GM19463 (cell line): ENCODE data around the gene IL17REL.
A peak's percentile ranks its signal among the peaks of the same experiment; 100 is the strongest.

ENCODE experiments used
- ATAC-seq: cut with Tn5 transposase; IDR thresholded peaks from one replicate; pipeline ENCODE4 v1.9.1; 2021; ENCODE audit warnings: mild to moderate bottlenecking, moderate library complexity; ENCODE audit not compliant: unreplicated experiment

Gene IL17REL

DNA sequence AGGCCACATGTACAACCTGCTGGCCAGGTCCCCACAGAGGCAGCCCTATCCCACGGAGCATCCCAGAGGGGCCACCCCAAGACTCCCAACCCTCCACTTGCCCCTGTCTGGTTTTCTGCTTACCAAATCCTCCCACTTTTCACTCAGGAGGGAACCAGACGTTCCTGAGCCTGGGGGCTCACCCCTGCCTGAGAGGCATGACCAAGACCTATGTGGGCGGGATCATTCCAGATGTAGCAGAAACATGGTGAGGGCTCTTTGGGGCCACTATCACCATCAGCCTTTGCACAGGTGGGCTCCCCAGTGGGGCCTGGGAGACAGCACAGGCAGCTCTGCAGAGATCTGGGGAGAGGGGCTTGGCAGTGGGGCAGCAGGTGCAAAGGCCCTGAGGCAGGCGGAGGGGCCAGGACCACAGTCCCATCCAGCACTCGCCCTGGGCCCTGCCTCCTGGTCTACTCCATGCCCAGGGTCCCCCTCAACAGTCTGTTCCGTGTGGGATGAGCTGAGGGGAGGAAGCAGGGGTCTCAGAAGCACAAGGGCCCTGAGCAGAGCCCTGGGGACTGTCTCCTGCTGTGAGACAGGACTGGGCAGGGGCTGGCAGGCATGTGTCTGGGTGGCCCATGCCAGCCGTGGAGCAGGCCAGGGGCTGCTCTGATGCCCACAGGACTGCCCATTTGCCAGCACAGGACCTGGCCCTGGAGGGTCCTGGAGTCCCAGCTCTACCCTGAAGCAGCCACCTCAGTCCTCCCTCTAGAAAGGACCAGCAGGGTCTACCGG, 42.6 kb downstream of the IL17REL start:
- ATAC-seq, result no peak

DNA sequence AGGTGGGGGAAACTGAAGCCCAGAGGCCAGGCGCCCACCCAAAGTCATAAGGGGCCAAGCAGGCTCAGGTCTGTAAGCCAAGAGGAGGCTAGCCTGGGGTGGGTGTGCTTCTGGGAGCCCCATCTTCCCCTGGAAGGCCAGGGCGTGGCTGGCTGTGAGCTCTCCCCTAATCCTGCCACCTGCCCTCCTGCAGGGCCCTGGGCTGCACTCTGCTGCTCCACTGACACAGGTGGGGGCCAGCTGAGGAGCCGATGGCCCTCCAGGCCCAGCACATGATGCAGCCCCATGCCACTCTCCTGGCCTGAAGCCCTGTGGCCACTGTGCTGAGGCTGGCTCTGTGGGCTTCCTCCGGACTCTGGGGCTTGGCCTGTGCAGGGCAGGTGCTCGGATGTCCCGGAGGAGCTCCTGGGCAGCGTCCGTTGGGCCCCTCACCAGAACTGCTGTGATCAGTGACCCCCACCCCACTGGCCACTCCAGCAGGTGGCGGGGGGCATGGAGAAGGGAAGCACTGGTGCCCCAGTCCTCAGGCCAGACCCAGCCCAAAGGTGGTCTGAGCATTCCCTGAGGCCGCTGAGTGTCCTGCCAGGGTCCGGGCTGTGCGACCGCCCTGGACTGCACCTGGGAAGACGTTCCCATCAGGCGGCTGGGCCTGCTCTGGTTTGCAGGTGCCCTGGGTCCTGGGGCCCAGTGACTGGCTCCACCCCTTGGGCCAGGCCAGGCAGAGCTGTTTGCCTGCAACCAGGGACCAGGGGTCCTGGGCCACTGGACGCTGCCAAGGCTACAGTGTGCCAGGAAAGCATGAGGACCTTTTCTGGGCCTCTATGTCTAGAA, 43.5 kb downstream of the IL17REL start:
- no peak for ATAC-seq

DNA sequence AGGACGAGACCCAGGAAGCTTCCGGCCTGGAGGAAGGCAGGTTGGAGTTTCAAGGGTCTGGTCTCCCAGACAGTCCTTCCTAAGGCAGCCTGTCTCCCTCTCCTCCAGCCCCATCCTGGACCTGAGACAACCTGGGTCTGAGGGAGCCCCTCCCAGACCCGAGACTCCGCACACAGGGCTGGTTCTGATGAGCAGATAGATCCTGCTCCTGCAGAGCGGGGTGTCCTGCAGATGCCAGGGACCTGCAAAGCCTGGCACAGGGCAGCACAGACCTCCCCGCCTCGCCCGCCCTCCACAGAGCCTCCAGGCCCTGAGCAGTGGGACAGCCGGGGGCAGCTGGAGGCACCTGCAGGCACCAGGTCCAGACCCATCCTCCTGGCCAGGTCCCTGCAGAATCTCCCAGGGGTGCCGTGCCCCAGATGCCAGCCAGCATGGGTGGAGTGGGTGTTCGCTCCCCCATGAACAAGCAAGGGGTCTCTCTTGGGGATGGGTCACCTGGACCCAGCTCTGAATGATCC, 44.2 kb downstream of the IL17REL start:
- no peak for ATAC-seq

DNA sequence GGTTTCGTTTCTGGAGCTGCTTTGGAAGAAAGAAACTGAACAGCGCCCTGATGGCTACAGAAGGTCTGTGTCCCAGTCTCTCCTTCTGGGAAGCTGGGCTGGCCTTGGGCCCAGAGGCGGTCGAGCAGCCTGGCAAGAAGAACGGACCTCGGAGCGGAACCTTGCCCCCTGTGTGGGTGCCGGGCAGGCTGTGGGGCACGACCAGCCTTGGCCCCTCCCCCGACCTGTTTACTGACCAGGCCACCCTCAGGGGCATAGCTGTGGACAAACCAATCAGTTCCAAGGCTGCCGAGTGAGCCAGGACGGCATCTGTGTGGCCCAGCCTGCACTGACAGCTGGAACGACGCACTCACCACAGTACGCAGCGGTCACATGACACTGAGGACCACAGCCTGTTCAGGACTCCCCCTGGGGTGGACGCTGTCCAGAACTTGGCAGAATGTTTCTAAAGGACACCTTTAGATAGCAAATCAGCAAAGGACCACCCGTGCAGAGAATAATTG, 44.8 kb downstream of the IL17REL start:
- no peak for ATAC-seq

DNA sequence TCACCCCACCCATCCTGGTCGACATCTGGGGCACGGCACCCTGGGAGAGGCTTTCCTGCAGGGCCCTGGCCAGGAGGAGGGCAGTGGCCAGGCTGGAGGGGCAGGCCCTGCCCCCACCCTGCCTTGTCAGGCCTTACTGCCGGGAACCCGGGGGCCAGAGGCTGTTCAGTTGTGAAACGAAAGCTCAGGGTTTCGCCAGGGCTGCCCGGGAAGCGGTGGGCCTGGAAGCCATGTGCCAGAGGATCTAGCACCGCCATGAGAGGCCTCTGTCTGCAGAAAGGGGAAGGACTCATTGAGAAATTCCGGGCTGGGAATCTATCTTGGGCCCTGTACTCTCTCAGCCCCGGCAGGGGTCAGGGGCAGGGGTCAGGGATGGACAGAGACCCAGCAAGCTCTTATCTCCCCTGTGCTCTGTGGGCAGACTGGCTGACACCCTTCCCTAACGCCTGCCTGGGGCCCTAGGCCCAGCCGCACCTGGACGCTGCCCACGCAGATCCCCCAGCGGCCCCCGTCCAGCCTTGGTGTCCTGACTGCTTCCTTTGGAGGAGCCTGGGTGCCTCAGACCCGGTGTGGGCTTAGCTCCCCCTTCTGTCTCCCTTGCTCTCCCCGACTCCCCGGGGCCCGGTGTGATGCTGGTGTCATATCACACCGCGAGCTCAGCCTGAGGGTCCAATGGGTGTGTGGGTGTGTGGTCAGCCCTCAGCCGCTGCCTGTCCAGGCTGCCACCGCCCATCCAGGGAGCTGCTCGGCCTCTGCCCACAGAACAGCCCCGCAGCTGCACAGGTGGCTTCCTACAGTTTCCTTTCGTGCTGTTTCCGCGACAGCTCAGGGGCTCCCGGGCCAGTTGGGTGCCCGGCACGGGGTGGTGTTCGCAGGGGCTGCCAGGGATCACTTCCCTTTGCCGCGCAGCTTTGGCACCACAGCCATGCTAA, 45.5 kb downstream of the IL17REL start:
- ATAC-seq, result no peak

DNA sequence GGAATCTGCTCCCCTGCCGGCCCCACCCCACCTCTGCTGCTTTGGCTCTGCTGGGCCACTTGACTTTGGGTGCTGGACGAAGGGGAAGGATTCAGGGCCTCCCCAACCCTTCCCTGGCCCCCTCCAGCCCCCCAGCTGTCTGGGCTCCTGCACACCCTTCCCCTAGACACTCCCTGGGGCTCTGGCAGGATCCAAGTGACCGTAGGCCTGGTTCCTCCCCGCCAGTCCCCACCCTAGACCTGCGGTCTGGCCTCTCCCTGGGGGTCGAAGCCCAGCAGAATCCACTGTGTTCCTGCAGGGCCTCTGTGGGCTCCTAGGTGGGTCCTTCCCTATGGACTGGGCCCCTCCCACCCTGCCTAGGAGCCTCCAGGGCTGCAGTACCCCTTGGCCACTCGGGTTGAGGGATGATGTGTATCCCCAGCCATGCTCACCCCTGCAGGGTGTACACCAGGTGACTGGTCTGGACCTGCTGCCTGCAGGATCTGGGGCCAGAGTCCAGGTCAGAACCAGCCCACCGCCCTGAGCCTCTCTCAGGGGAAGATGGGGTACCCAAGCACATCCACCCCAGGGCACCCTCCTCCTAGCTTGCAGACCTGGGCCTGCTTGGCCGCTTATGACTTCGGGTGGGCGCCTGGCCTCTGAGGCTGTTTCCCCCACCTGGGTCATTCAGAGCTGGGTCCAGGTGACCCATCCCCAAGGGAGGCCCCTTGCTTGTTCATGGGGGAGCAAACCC, 46.4 kb downstream of the IL17REL start:
- ATAC-seq, result no peak

DNA sequence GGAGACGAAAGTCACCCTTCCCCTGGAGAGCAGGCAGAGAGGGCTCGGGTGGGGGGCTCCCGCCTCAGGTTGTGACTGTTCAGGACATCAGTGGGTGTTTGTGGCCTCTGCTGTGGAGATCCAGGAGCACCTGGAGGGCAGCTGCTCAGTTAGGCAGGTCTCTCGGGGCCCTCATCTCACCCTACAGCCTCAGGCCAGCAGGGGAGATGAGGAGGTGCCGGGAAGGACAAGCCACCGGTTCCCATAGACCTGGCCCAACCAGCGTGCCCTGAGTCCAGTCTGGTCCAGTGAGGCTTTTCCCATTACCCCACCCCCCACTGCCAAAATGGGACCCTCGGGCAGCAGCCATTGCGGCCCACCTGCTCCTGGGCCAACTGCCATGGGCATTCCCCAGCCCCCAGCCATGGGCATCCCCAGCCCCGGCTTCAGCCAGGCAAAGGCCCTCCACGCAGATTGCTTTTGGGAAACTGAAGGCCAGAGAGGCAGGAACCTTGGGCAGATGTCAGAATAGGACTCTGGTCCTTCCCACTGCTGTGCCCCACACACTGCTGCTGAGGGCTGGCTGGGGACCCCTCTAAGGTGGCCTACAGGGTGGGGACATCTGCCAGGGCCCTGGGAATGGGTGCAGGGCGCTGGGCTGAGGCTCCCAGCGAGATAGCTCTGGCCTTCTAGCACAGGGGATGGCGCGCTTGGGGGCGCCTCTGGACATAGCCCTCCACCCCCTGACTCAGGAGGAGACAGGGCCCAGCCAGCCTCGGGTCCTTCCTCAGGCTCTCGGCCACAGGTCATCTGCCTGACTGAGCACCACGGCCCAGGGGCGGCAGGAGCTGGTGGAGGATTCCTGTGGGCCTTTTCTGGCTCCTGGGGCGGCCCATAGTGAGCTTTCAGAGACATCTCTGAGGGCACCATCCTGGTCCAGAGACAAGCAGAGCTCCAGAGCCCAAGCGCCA, 47.2 kb downstream of the IL17REL start:
- ATAC-seq, result no peak

DNA sequence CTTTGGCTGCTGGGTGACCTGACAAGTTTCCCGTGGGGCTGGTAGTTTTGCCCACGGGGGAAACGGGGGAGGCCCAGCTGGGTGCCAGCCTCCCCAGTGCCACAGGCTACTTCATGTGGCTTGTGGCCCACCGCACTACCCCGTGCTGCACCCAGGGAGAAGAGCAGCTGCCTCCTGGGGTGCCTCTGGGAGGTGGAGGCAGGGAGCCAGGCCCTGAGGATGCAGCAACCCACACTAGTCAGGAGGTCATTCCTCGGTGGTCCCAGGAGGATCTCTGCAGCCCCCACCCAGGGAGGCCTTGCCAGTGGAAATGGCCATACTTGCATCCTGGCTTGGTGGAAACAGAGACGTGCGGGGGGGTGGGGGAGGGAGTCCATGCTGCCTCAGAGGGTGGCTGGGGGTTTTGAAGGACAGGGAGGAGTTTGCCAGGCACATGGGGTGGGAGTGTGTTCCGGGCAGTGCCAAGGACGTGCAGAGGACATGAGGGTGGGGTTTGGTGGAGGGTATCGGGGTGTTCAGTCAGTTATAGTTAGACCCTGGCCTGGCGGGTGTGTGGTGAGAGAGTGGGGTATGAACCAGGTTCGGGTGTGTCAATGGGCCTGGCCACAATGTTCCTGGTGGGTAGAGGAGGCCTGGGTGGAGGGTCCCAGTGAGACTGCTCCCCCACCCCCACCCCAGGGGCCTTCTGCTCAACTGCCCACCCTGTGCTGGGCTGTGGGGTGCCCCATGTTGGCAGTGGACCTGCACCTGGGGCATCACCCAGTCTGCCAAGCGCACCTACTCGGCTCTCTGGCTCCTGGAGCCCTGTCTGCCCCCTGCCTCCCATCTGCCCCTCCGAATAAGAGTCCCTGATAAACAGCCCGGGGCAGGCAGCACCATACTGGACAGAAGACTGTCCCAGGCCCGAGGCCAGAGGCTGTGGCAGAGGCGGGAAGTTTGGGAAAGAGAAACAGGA, 48.2 kb downstream of the IL17REL start:
- ATAC-seq, result no peak

DNA sequence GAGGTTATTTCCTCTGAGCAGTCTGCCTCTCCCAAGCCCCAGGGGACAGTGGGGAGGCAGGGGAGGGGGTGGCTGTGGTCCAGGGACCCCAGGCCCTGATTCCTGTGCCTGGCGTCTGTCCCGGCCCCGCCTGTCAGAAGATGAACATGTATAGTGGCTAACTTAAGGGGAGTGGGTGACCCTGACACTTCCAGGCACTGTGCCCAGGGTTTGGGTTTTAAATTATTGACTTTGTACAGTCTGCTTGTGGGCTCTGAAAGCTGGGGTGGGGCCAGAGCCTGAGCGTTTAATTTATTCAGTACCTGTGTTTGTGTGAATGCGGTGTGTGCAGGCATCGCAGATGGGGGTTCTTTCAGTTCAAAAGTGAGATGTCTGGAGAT, 48.9 kb downstream of the IL17REL start:
- ATAC-seq, result no peak

DNA sequence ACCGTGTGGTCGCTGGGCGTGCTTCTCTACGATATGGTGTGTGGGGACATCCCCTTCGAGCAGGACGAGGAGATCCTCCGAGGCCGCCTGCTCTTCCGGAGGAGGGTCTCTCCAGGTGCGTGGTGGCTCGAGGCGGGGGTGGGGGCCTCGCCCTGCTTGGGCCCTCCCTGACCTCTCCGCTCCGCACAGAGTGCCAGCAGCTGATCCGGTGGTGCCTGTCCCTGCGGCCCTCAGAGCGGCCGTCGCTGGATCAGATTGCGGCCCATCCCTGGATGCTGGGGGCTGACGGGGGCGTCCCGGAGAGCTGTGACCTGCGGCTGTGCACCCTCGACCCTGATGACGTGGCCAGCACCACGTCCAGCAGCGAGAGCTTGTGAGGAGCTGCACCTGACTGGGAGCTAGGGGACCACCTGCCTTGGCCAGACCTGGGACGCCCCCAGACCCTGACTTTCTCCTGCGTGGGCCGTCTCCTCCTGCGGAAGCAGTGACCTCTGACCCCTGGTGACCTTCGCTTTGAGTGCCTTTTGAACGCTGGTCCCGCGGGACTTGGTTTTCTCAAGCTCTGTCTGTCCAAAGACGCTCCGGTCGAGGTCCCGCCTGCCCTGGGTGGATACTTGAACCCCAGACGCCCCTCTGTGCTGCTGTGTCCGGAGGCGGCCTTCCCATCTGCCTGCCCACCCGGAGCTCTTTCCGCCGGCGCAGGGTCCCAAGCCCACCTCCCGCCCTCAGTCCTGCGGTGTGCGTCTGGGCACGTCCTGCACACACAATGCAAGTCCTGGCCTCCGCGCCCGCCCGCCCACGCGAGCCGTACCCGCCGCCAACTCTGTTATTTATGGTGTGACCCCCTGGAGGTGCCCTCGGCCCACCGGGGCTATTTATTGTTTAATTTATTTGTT, 49.6 kb downstream of the IL17REL start:
- no peak for ATAC-seq

DNA sequence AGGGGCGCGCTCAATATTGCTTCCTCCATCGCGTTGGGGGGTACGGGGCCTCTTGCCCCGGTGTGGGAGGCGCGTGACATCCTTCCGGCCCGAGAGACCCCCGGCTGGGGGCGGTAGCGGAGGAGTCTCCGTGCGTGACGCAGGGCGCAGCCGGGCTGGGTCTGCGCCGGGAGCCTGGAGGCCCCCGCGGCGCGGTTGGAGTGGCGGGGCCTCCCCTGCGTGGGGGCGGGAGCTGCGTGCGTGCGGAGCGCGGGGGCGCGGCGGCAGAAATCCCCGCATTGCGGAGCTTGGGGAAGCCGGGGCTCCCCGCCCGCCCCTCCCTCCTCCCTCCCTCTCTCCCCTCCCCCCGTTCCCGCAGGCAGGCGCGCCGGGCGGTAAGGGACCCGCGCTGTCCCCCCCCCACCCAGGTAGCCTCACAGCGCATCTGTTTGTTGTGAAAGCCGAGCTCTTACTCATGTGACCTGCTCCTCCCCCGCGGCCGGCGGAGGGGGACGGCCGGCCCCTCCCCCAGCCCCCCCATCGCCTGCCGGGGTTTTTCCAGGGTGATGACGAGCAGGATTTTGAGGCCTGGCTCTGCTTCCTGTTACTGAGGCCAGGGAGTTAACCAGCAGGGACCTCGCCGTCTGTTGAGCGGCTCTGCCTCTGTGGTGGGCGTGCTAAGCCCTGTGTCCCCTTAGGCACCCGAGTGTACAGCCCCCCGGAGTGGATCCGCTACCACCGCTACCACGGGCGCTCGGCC, 50.4 kb downstream of the IL17REL start:
- ATAC-seq, result no peak

DNA sequence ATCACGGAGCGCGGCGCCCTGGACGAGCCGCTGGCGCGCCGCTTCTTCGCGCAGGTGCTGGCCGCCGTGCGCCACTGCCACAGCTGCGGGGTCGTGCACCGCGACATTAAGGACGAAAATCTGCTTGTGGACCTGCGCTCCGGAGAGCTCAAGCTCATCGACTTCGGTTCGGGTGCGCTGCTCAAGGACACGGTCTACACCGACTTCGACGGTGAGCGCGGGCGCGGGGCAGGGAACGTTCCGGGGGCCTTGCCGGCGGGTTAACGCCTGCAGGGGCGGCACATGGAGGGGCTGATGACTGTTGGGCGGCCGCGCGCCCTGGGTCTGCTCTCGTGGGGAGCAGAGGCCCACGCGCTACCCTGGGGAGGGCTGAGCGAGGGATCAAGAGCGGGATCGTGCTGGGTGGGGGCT, 51.0 kb downstream of the IL17REL start:
- no peak for ATAC-seq

DNA sequence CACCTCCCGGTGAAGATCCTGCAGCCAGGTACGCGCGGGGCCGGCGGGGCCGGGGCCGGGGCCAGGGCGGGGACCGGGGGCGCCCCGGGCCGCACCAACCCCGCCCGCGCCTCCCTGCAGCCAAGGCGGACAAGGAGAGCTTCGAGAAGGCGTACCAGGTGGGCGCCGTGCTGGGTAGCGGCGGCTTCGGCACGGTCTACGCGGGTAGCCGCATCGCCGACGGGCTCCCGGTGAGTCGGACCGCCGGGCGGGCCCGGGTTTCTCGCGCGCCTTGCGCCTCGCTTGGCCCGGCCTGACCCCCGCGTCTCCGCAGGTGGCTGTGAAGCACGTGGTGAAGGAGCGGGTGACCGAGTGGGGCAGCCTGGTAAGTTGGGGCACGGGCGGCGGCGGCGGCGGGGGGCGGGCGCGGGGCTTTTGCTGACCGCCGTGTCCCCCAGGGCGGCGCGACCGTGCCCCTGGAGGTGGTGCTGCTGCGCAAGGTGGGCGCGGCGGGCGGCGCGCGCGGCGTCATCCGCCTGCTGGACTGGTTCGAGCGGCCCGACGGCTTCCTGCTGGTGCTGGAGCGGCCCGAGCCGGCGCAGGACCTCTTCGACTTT, 51.5 kb downstream of the IL17REL start:
- peak; percentile 1 for ATAC-seq

DNA sequence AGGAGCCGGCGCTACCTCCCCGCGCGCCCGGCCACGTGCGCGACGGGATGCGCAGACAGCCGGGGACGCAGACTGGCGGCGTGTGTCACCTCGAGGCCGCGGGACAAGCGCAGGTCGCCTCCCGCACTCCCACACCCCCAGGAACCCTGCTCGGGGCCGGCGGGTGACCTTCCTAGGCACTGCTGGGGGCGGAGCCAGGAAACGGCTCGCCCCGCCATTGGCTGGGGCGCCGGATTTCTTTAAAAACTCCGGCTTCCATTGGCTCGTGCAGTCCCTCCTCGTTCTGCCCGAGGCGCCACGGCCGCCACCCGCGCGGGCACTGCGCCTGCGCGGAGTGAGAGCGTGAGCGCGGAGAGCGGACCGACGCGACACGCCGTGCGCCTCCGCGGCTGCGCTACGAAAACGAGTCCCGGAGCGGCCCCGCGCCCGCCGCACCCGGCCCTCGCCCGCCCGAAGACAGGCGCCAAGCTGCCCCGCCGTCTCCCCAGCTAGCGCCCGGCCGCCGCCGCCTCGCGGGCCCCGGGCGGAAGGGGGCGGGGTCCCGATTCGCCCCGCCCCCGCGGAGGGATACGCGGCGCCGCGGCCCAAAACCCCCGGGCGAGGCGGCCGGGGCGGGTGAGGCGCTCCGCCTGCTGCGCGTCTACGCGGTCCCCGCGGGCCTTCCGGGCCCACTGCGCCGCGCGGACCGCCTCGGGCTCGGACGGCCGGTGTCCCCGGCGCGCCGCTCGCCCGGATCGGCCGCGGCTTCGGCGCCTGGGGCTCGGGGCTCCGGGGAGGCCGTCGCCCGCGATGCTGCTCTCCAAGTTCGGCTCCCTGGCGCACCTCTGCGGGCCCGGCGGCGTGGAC, 52.2 kb downstream of the IL17REL start, which contains the start of gene PIM3:
PIM3 (plus strand) TSS at position 614 of the 846 bp plus-strand sequence; CDS start at position 790, 176 bp downstream.
- ATAC-seq, result peak; percentile 70

DNA sequence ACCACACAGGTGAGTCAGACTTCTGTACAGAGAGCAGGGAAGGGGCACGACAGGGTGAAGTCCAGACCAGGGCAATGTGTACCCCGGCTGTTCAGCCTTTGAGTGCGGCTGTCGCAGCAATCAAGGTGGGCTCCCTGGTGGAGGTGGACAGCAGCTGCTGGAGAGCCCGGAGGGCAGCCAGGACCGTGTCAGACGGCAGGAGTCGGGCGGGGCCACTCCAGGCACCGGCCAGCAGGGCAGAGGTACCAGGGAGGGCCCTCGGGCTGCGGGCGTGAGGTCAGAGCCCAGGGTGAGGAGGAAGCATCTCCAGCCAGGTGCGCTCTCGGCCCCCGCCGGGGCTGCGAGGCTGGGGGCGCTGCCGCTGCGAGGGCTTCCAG, 52.8 kb downstream of the IL17REL start:
- no peak for ATAC-seq
